Measurements from ENCODE around the gene RTF2.

Gene RTF2

DNA sequence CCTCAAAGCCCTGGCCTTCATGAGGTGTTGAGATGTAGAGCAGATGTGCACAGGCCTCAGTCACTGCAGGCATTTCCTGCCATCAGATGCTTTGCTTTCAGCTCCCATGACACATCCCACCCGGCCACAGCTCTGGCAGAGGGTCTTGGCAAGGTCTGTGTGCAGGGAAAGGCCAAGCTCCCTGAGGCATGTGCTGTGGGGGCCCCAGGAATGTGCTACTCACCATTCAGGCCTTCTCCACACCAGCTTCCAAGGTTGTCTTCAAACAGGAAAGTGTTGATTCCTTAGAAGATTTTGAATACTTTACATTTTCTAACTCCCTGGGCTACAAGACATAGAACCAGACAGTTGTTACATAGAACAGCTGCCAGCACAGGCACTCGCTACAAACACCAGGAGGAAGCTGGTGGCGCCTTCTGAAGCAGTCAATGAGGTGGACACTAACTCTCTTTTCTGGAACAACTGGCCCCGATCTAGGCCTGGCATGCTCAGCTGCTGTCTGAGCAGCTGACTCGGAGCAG, 28.6 kb upstream of the RTF2 start:
- H3K27ac ChIP-seq = no peak overlapping the region
- TF ChIP-seq, protein P1, sequence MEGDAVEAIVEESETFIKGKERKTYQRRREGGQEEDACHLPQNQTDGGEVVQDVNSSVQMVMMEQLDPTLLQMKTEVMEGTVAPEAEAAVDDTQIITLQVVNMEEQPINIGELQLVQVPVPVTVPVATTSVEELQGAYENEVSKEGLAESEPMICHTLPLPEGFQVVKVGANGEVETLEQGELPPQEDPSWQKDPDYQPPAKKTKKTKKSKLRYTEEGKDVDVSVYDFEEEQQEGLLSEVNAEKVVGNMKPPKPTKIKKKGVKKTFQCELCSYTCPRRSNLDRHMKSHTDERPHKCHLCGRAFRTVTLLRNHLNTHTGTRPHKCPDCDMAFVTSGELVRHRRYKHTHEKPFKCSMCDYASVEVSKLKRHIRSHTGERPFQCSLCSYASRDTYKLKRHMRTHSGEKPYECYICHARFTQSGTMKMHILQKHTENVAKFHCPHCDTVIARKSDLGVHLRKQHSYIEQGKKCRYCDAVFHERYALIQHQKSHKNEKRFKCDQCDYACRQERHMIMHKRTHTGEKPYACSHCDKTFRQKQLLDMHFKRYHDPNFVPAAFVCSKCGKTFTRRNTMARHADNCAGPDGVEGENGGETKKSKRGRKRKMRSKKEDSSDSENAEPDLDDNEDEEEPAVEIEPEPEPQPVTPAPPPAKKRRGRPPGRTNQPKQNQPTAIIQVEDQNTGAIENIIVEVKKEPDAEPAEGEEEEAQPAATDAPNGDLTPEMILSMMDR (conservative IDR thresholded peaks at IDR 0.05) = no peak

DNA sequence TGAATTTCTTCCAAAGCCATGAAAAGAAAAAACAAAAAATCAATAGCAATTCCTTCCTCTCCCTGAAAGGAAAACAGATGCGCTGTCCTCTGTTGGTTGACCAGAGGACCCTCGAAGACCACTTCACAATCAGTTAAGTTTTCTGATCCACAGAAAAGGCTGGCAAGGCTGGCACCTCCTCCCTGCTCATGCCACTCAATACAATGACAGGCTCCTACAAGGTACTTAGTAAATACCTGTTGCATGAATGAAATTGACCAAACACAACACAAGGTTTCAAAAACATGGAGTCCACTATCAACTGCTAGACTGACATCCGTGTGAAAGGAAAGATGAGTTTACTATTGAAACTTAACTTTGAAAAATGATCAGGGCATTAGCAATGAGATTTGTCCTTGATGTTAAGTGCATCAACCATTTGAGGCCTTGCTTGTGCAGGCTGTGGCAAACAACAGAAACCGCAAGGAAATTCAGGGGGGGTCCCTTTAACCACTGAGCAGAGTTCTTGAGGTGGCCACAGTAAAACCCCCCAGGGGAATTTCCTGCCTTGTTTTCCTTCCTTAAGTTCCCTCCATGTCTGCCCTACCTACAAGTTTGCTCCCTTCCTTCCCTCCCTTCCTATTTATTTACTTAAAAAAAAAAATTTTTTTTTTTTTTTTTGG, 27.9 kb upstream of the RTF2 start:
- TF ChIP-seq, protein P1 (conservative IDR thresholded peaks at IDR 0.05) = no peak
- H3K27ac ChIP-seq = no peak overlapping the region

DNA sequence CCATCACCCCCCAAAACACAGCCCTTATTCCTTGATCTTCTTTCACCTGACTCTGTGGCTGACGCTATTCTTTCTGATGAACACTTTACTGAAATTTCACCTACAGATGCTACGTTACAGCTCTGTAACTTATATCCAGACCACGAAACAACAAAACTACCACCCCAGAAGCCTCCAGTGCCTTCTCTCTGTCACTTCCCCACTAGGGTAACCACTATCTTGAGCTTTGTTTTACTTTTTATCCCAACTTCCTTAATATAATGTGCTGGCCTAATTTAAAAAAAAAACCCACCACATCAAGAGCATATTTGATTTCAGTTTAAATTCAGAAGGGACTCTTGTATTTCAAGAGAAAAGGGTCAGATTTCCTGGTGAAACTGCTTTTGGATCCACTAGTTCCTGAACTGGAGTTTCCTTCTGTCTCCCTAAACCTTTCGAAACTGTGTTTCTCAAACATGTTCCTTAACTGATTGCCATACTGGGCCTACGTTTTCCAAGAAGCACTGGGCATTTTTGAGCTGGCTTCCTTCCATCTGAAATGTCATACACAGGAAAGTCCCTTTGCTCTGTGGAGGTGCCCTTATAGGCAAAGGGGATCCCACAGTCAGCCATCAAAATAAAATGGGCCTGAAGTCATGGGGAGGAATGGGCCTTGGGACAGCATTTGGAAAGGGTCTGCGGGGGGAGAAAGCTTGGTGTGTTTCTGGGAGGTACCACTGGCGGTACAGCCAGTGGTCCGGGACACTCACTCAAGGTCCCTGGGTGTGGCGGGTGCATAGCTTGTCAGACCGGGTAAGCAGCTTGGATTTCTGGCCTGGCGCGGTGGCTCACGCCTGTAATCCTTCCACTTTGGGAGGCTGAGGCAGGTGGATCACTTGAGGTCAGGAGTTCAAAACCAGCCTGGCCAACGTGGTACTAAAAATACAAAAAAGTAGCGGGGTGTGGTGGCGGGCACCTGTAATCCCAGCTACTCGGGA, 25.8 kb upstream of the RTF2 start:
- no peak overlapping the region for H3K27ac ChIP-seq

DNA sequence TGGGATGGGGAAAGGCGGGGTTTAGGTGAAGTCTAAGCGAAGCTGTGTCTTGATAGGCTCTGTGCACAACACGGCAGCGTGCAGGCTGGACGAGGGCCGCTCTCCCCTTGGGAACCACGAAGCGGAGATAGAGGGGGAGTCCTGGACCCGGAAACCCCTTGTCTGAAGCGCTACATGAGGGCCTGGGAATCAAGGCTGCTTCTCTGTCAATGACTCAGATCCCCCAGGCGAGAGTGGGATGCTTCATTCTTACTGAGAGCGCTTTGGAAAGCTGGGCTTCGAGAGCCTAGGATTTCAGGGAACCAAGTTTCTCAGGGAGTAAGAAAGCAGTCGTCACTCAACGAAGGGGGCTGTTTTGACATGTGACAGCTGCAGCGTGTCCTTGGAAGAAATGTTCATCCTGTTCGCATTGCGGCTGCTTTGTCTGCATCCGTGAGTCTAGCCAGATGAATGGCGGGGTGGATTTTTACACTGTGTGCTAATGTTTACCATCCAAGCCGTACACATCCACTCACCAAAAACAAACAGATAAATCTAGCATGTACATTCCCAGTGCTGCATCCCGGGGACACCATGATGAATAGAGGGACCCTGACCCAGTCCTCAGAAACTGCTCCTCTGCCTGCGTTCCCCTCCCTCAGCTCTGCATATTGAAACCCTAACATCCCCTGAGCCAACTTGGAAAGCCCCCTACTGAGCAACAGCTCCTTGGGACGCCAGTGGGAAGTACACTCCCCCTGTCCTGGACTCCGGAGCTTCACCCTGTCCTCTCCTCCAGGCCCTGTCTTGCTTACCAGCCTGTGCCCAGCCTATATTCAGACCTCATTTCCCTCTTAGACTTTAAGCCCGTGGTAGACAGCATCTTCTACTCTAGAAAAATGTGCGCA, 24.5 kb upstream of the RTF2 start:
- TF ChIP-seq, protein P1 (conservative IDR thresholded peaks at IDR 0.05) = no peak
- H3K27ac ChIP-seq = no peak overlapping the region

More for the DNA sequence above, 25.8 kb upstream of the RTF2 start:
- TF ChIP-seq, protein P1 (conservative IDR thresholded peaks at IDR 0.05) = no peak

DNA sequence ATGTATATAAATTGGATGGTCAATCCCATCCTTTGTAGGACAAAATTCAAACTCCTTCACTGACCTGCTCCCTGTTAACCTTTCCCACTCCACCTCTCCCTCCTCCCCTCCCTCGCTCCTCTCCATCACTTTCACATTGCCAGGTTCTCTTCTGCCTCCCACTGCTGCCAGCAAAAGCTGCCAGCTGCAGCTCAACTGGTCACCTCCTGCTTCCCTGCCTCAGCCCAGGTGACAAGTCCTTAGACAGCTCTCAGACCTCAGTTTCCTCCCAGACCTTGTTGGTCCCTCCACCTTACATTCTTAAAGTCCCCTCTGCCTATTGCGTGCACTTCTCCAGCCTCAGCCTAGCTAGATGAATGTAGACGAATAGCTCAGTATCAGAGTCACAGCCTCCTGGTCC, 23.3 kb upstream of the RTF2 start:
- TF ChIP-seq, protein P1 (conservative IDR thresholded peaks at IDR 0.05) = no peak
- no peak overlapping the region for H3K27ac ChIP-seq

DNA sequence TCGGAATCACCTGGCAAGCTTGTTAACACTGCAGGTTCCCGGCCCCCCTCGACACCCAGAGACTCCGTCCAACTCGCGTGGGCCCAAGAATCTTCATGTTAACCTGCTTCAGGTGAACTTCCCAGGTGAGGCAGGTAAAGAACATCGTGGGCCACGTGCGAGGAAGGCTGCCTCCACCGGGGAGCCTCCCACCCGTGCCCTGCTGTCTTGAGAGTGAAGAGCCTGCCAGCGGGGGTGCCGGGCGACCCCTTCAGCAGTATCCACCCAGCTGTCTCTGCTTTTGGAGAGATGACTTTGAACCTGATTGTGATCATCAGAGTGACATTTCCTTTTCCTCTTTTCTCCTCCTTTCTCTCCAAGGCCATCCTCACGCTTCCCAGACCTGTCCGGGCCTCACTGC, 22.9 kb upstream of the RTF2 start:
- H3K27ac ChIP-seq = no peak overlapping the region
- TF ChIP-seq, protein P1 (conservative IDR thresholded peaks at IDR 0.05) = no peak
